Central memory CD8-positive, alpha-beta T cell (primary cell): ENCODE measurements around the gene NOP56.

Experiments used
- ATAC-seq: fragments of 150-1000 bp; cut with Tn5 transposase; replicated peaks from 2 replicates; pipeline ENCODE4 v1.10.0; 2022; ENCODE audit warnings: mild to moderate bottlenecking, moderate FRiP score, moderate number of reproducible peaks; ENCODE audit not compliant: poor library complexity, severe bottlenecking; ENCODE audit errors: extremely low read depth
- DNase-seq, 2 donors: peaks; one replicate each; pipeline ENCODE4 v3.0.0; 2021; ENCODE audit warnings: low spot score in 2 of 2
- H3K27ac Mint-ChIP-seq: one replicate; pipeline ENCODE4 v1.8.0; 2022; ENCODE audit warnings: low read depth, mild to moderate bottlenecking, moderate library complexity, mixed read lengths
- H3K27me3 Mint-ChIP-seq: one replicate; pipeline ENCODE4 v1.8.0; 2022; ENCODE audit warnings: mixed read lengths
- H3K36me3 Mint-ChIP-seq: one replicate; pipeline ENCODE4 v1.8.0; 2022; ENCODE audit warnings: mild to moderate bottlenecking, moderate library complexity, mixed read lengths; ENCODE audit not compliant: insufficient read depth
- H3K4me1 Mint-ChIP-seq: one replicate; pipeline ENCODE4 v1.8.0; 2022; ENCODE audit warnings: mixed read lengths
- H3K4me3 Mint-ChIP-seq: one replicate; pipeline ENCODE4 v1.8.0; 2022; ENCODE audit warnings: mild to moderate bottlenecking, moderate library complexity, mixed read lengths
- H3K9me3 Mint-ChIP-seq: one replicate; pipeline ENCODE4 v1.8.0; 2022; ENCODE audit warnings: mixed read lengths

The NOP56 gene

GRCh38 chr20:2654384-2654822 lies 2.0 kb downstream of the NOP56 start:
- Mint-ChIP-seq H3K9me3 (no peaks in the 10 kb centered on the region), H3K27me3 (no peaks in the 10 kb centered on the region), H3K36me3 (peaks cover 59% of the 10 kb centered on the region), H3K4me1 (peaks cover 25% of the 10 kb centered on the region), H3K27ac (peak overlapping the region; percentile 93), H3K4me3 (peak overlapping the region; percentile 86)
- ATAC-seq (no peak), DNase-seq (no peak)

- no peak for ATAC-seq
- no peaks in the 10 kb centered on the region for H3K9me3 Mint-ChIP-seq
- peaks cover 61% of the 10 kb centered on the region for H3K36me3 Mint-ChIP-seq
- peak overlapping the region; percentile 86 for H3K4me3 Mint-ChIP-seq
- peaks cover 25% of the 10 kb centered on the region for H3K4me1 Mint-ChIP-seq
- DNase-seq, result no peak
- no peaks in the 10 kb centered on the region for H3K27me3 Mint-ChIP-seq
- H3K27ac Mint-ChIP-seq, result peak overlapping the region; percentile 29
Observed at GRCh38 chr20:2654831-2655230, 2.4 kb downstream of the NOP56 start.

GRCh38 chr20:2655331-2656116 lies 3.1 kb downstream of the NOP56 start:
- peak overlapping the region; percentile 29 for H3K27ac Mint-ChIP-seq

GRCh38 chr20:2656471-2657117 lies 4.2 kb downstream of the NOP56 start:
- H3K4me1 Mint-ChIP-seq, result peaks cover 31% of the 10 kb centered on the region
- ATAC-seq (no peak), DNase-seq (no peak)
- H3K4me3 Mint-ChIP-seq, result peak overlapping the region; percentile 7
- no peaks in the 10 kb centered on the region for H3K27me3 Mint-ChIP-seq
- peaks cover 70% of the 10 kb centered on the region for H3K36me3 Mint-ChIP-seq
- H3K27ac Mint-ChIP-seq, result no peak overlapping the region
- no peaks in the 10 kb centered on the region for H3K9me3 Mint-ChIP-seq

More at GRCh38 chr20:2655331-2656116, 3.1 kb downstream of the NOP56 start:
- Mint-ChIP-seq H3K36me3 (peaks cover 66% of the 10 kb centered on the region), H3K4me3 (no peak overlapping the region), H3K9me3 (no peaks in the 10 kb centered on the region), H3K27me3 (no peaks in the 10 kb centered on the region), H3K4me1 (peaks cover 27% of the 10 kb centered on the region)
- ATAC-seq, result no peak
- DNase-seq, result no peak

GRCh38 chr20:2657241-2657640 lies 4.8 kb downstream of the NOP56 start:
- Mint-ChIP-seq H3K36me3 (peaks cover 74% of the 10 kb centered on the region), H3K27me3 (no peaks in the 10 kb centered on the region), H3K4me1 (peaks cover 33% of the 10 kb centered on the region), H3K9me3 (no peaks in the 10 kb centered on the region), H3K27ac (no peak overlapping the region), H3K4me3 (no peak overlapping the region)
- ATAC-seq (no peak), DNase-seq (no peak)

GRCh38 chr20:2657674-2658073 lies 5.2 kb downstream of the NOP56 start:
- Mint-ChIP-seq H3K27ac (no peak overlapping the region), H3K36me3 (peaks cover 71% of the 10 kb centered on the region), H3K27me3 (no peaks in the 10 kb centered on the region), H3K9me3 (no peaks in the 10 kb centered on the region), H3K4me1 (peaks cover 33% of the 10 kb centered on the region), H3K4me3 (no peak overlapping the region)
- DNase-seq (no peak), ATAC-seq (no peak)

- peaks cover 37% of the 10 kb centered on the region for H3K4me1 Mint-ChIP-seq
- H3K27me3 Mint-ChIP-seq, result no peaks in the 10 kb centered on the region
- no peak overlapping the region for H3K4me3 Mint-ChIP-seq
- no peak for DNase-seq
- ATAC-seq, result no peak
- peaks cover 67% of the 10 kb centered on the region for H3K36me3 Mint-ChIP-seq
- H3K27ac Mint-ChIP-seq, result peak overlapping the region; percentile 77
- no peaks in the 10 kb centered on the region for H3K9me3 Mint-ChIP-seq
Observed at GRCh38 chr20:2658414-2659354, 6.3 kb downstream of the NOP56 start.

GRCh38 chr20:2659547-2659946 lies 7.1 kb downstream of the NOP56 start:
- H3K9me3 Mint-ChIP-seq, result no peaks in the 10 kb centered on the region
- ATAC-seq, result no peak
- no peak overlapping the region for H3K4me3 Mint-ChIP-seq
- peaks cover 66% of the 10 kb centered on the region for H3K36me3 Mint-ChIP-seq
- no peaks in the 10 kb centered on the region for H3K27me3 Mint-ChIP-seq
- no peak for DNase-seq
- peak overlapping the region; percentile 85 for H3K27ac Mint-ChIP-seq
- H3K4me1 Mint-ChIP-seq, result peaks cover 35% of the 10 kb centered on the region

GRCh38 chr20:2663364-2663886 lies 11.0 kb downstream of the NOP56 start:
- peaks cover 32% of the 10 kb centered on the region for H3K36me3 Mint-ChIP-seq

GRCh38 chr20:2663887-2664719 lies 11.7 kb downstream of the NOP56 start, which contains the start of gene IDH3B:
IDH3B (minus strand) TSS chr20:2664216; CDS start chr20:2664188, 28 bp downstream.
- Mint-ChIP-seq H3K27me3 (no peaks in the 10 kb centered on the region), H3K9me3 (no peaks in the 10 kb centered on the region), H3K27ac (peak within 1 kb of the TSS; percentile 92), H3K4me1 (peaks cover 21% of the 10 kb centered on the region), H3K36me3 (peaks cover 28% of the 10 kb centered on the region), H3K4me3 (peak within 1 kb of the TSS; percentile 93)
- peak; percentile 80 to 87 for DNase-seq
- peak; percentile 98 for ATAC-seq

More at GRCh38 chr20:2663364-2663886, 11.0 kb downstream of the NOP56 start:
- no peak for DNase-seq
- H3K9me3 Mint-ChIP-seq, result no peaks in the 10 kb centered on the region
- ATAC-seq, result no peak
- peaks cover 21% of the 10 kb centered on the region for H3K4me1 Mint-ChIP-seq
- no peaks in the 10 kb centered on the region for H3K27me3 Mint-ChIP-seq
- H3K27ac Mint-ChIP-seq, result peak overlapping the region; percentile 92
- H3K4me3 Mint-ChIP-seq, result peak overlapping the region; percentile 93

GRCh38 chr20:2671977-2672376 lies 19.5 kb downstream of the NOP56 start:
- no peak for DNase-seq
- H3K36me3 Mint-ChIP-seq, result no peaks in the 10 kb centered on the region
- H3K4me1 Mint-ChIP-seq, result no peaks in the 10 kb centered on the region
- no peaks in the 10 kb centered on the region for H3K9me3 Mint-ChIP-seq
- no peak overlapping the region for H3K4me3 Mint-ChIP-seq
- H3K27ac Mint-ChIP-seq, result no peak overlapping the region
- H3K27me3 Mint-ChIP-seq, result no peaks in the 10 kb centered on the region
- ATAC-seq, result no peak
